NCI-H2081 (cell line): ENCODE data around the gene RAB7B.

ENCODE experiments used
- DNase-seq, 2 experiments: peaks; one replicate each; lab custom pipeline; 2025; lab: John Stamatoyannopoulos, UW

RAB7B gene

DNA sequence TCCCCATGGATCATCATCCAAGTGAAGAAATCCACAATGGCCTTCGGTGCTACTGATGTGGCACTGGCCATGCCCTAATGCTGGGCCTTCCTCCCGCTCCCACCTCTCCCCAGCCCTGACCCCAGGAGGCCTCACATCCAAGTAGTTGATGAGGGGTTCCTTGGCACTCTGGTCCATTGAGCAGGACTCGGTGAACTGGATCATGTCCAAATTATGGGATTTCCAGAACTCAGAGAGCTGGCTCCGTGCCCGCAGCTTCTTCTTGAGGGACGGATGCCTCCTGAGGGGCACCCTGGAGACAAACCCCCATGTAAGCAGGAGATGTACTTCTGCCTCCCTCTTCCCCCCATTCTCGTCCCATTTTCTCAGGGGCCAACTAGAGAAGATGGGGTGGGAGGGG, 19.6 kb upstream of the RAB7B start:
- no peak for DNase-seq

DNA sequence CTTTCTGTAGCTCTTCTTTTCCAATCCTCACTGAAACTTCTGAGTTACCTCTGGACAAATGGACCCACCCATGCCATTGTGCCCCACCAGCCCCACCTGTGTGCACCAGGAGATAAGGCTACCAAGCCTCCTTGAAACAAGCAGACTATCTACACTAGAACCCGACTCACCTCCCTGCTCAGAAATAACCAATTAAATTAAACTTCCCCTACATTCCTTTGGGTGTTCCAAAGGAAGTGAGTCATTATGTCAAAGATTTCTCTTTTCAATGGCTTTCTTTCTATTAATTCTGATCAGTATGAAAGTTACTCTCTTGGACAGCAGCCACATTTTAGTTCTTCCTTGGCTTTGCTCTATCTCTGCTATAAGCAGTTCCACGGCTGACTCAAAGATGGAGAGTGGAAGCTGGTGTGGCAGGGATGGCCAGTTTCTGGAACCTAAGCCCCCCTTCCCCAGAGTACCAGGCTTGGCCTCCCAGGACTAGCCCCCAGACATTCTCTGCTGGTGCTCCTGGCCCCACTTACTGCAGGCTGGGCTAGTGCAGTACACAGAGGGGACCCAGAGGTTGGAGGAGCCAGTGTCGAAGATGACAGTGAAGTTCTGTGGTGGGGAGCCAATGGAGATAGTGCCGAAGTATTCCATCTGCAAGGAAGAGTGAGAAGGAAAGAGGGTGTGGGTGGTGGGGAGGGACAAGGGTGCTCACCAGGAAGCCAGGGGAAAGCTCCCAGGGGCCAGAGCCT, 18.6 kb upstream of the RAB7B start:
- no peak for DNase-seq

DNA sequence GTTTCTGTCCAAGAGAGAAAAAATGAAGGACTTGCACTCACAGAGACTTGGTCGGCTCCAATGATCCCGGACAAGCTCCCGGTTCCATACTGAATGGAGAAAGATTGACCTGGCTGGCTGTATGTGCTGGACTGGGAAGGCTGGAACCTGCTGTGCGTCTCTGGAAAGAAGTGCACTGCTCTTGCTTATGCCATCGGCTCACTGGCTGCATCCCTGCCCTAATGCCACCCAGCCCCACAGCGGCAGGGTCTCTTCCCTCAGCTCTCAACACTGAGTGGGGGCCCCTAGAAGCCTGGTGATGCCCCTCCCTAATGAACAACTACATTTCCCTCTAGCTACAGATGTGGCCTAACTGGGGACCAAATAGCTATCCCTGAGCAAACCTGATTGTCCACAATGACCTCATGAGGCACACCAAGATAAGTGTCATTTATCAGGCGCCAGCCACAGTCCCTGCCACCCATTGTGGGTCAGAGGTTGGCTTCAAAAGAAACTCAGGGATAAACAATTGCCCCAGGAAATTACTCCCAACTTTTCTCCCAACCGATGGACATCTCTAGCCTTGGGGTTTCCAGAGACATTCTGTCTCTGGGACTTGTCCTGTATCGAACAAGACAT, 17.9 kb upstream of the RAB7B start:
- DNase-seq, result no peak

DNA sequence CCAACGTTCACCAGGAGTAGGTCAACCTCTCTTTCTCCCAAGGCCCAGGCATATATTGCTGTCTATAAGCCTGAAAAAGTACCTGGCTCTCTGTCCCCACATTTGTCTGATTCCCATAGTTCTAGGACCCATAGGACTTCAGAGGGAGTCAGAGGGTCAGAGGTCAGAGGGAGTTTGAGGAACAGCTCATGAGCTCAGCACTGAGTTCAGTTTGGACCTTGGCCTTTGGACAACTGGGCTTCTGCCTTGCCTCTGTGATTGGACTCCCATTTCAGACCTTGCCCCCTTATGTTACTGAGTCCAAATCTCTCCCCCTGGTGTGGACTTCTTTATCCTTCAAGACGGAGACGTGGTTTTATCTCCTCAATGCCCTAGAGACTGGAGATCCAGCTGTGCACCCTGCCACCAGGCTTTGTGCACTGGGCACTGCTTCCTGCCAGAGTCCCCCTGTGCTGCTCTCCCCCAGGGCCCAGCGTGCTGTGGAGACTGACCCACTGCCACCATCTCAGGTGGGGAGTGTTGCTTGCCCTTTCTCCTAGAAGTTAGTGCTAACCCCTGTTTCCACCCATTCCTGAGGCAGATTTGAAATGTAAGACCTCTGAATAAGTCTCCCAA, 17.3 kb upstream of the RAB7B start:
- no peak for DNase-seq

DNA sequence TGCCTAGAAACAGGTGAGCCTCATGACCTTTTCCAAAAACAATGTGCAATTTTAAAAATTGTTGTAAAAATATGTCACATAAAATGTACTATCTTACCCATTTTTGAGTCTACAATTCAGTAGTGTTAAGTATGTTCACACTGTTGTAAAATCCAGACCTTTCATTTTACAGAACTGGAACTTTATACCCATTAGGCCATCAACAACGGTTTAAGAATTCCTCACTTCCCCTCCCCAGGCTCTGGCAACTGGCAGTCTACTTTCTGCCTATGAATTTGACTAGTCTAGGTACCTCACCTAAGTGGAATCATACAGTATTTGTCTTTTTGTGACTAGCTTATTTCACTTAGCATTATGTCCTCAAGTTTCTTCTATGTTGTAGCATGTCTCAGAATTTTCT, 11.9 kb upstream of the RAB7B start:
- DNase-seq, result no peak

DNA sequence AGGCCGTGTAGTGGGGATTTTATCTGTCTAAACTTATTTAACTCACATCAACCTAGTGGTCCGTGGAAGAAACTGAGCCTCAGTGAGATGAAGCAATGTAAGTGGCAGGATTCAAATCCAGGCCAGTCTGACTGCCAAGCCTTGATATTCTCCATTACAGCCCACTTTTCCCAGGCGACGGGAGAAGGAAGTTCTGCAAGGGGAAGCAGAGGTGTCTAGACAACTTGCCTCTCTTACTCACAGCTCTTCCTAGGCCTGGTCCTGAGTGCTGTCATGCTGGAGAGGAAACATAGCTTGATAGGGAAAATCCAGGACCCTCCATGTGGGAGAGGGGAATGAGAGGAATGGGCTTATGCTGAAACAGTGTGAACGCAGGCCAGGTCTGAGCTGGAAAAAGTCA, 11.4 kb upstream of the RAB7B start:
- no peak for DNase-seq

DNA sequence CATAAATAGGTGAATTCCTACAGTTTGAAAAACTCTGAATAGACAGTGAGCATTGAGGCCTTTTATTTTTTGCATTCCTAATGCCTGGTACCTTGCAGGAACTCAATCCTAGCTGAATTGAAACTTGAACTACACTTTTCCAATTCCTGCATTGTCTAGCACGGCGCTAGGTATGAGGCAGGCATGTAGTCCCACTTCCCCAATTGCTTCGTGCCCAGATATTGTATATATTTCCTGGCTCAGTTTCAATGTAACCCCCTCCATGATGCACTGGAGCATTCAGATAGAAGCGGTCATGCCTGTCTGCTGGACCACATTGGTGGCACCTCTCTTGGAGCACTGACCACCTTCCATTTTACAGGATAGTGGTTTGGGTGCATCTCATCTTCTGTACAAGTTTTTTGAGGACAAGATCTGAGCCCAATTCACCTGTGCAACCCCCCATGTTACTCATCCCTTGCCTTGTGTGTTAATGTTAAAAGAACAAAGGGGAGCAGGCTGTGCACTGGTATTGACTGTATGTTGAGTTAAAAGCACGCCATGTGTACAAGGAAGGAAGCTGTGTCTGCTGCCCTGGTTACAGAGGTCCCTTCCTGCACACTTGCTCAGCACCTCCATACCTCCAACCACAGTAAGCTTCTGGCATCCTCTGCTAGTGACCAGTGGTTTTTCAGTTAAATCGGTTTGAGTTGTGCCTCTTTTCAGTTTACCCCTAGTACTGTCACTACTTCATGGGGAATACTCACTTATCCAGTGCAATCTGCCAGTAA, 10.0 kb upstream of the RAB7B start:
- DNase-seq, result no peak

DNA sequence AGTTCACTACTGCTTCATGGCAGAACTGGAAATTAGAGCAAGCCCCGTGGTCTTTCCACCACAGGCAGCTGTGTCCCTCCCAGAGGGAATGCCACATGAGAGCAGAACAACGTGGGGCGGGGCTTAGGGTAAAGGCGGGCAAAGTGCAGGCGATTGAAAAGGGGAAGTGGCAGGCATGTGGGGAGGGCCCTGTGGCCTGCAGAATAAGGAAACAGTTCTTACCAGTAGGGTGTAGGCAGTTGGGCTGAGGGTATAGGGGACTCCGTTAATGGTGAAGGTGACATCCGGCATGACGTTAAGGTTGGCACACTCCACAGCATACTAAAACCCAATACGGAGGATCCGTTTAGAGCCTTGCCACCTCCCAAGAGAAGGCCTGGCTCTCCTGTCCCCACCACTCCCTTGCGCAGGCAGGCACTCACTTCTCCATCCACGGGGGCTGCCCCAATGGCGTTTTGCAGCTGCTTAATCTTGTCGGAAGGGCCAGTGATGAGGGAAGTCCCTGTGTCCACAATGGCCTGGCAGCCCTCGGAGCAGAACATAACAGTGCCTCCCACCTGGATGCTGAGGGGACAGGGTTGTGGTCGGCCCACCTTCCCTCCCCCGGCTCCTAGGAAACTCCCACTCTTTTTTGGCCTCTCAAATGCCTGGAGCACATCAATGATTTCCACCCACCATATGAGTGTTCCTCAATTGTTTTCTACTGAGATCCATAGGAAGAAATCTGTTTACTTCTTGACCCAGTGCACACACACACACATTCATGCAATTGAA, 9.1 kb upstream of the RAB7B start:
- DNase-seq, result no peak

DNA sequence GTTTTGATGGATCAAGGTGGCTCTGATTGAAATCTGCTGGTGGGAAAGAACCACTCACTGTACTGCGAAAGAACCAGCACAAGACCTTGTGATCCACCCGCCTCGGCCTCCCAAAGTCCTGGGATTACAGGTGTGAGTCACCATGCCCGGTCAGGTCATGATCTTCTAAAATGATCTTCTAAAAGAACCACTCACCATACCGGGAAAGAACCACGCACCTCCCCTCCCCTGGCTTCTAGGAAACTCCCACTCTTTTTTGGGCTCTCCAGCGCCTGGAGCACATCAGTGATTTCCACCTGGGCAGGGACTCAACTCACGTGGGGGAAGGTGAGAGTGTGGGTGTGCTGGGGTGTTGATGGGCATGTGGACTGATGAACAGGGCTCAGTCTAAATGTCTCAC, 7.9 kb upstream of the RAB7B start:
- no peak for DNase-seq

DNA sequence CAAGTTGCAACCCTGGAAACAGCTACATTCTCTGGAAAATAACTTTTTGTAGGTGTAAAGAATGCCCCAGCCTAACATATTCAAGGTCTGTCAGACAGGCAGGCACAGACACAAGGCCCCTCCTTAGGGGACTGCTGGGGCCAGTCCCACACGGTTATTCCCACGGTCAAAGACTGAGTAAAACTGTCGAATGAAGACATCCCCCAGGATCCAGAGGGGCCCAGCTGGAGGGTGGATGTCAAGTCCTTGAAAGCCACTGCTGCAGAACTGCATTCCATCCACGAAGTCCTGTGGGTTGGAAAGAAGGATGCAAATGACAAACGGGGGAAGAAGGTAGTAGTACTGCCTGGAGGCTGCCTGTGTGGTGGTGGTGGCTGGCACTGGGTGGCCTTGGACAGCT, 6.9 kb upstream of the RAB7B start:
- DNase-seq, result no peak

DNA sequence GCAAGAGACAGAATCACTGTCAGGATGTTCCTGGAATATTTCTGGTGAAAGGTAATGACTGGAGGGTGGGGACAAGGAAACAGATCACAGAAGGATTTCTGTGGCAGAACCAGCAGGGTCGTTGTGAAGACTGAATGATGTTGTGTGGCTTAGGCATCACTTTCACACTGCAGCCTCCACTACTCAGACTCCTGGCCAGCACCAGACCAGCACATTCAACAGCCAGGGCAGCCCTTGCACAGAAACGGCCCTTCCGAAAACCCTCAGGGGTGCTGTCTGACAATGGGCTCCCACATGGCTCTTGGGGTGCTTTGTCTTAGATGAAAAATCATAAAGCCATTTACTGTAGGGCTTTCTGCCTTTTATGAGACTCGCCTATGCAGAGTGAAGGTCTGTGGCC, 3.8 kb upstream of the RAB7B start:
- DNase-seq, result no peak

DNA sequence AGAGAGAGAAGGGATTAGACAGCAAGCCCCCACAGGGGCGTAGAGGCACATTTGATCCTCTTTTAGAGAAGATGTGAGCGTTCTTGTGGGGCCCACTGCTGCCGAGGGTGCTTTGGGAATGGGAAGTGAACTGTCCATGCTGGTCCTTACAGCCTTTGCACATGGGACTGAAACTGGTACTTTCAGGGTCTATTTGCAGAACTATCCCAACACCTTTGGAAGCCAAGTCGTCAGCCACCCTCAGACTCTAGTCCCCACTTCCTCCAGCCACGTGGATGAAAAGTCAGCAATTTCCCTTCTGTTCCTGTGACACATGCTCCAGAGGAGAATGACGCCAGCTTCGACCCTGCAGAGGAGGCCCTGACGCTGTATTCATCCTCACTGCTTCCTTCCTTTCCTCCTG, 2.6 kb upstream of the RAB7B start:
- no peak for DNase-seq

DNA sequence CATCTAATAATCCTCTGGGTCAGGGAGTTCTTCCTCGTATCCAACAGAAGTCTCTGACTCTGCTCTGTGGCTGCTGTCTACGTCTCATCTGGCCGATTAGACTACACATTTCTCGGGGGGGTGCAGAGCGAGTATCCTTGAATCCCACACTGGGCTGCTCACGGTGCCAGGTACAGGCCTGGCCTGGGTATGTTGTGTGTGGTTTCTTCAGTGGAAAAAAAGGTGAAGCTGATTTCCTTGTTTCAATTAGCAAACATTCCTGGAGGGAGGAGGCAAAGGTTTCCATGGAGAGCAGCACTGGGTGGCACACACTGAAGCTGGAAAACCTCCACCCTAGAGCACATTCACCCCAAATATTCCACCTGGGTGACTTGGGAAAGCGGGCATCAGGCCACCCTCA, 2.0 kb upstream of the RAB7B start:
- DNase-seq, result no peak

DNA sequence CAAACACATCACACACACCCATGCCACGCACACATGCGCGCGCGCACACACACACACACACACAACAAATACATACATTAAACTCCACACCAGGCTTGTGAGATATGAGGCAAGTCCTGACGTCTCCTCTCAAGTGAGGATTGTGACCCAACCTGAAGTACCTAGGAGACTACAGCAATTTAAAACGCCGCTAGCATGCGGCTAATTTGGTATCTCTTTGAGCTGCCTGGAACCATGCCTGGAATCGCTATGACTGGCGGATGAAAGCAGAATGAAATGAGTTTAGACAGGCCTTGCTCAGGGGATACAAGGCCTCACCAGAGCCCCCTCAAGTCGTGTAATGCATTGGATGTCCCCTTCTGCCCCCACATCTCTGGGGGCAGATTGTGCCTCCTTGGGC, 1.6 kb upstream of the RAB7B start:
- DNase-seq, result peak in 1 of 2 experiments; percentile 18

DNA sequence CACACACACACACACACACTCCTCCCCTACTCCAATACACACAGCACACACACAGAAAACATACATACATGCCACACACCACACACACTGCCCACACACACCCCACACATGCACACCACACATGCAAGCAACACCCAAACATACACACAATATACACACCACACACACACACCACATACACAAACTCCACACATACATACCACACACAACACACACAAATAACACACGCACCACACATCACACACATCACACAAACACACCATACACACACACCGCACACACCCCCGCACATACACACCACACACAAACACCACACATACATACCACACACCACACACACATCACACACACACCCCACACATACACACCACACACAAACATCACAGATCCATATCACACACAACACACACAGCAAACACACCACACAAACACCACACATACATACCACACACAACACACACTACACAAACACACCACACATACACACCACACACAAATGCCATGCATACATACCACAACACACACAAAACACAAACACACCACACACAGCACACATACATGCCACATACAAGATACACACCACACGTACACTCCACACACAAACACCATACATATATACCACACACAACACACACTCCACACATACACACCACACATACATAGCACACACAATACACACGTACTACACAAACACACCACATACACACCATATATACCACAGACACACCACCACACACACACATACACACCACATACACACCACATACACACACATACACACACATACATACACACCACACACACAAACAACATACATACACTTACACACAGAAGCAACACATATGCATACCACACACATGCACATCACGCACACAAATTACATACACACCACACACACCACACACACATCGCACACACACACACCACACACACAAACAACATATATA, 932 bp upstream of the RAB7B start:
- no peak for DNase-seq

DNA sequence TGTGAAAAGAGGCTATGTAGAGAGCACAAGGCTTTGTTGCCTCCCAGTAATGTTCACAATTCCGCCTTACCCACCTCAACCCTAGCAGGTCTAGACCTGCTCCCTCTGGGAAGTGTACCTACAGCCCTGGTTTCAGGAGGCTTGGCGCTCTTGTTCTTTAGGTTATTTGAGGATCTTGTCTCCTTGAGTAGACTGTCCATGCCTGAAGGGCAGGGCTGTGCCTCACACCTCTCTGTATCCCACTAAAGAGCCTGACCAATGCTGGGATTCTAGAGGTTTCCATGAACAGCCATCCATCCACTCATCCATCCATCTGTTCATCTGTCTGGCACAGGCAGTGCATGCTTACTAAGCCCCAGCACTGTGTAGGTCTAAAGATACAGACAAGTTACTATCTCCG, 1.0 kb downstream of the RAB7B start:
- DNase-seq, result no peak

DNA sequence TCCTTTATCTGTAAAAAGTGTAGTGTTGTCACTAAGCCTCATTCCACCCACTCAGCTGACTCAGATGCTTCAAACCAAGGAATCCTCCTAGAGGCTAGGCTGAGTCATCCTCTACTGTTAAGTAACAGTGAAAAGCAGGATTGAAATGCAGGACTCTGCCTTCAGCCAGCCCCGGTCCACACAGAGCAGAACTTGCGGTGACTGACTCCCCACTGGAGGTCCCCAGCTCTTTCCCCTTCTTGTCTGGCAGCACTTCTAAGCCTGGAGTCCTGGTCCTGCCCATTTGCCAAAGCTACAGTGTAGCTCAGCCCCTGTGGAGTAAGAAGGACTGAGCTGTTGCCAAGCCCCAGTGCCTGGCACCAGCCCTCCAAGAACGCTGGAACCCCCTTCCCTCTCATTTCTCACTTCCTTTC, 1.7 kb downstream of the RAB7B start:
- DNase-seq, result no peak

DNA sequence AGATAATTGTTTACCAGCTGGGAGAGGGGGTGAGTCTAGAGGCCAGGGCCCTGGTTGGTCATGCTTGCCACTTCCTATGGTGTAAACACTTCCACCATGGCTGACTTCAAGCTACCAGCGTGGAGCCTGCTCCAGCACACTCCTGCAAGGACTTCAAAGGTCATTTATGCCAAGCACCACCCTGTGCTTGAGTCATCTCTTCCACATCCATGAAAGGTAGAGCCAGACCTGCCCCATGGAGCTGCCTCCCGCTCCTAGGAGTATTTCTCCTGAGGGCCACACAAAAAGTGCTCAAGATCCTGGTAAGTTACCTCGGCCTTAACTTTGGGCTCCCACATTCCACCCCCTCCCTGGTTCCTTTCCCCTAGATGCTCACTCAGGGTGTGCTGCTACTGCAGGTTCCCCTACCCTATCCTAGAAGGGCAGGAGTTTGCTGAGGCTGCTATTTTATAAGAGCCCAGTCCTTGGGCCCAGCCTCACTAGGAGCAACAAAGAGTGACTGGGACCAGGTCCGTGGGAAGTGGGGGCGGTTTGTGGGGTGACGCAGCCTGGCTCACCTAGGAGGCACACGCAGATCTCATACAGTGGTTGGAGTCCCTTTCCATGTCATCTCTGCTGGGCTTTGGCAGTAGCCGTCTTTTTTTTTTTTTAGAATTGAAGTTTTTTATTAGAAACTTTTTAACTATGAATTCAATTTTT, 2.4 kb downstream of the RAB7B start:
- no peak for DNase-seq

DNA sequence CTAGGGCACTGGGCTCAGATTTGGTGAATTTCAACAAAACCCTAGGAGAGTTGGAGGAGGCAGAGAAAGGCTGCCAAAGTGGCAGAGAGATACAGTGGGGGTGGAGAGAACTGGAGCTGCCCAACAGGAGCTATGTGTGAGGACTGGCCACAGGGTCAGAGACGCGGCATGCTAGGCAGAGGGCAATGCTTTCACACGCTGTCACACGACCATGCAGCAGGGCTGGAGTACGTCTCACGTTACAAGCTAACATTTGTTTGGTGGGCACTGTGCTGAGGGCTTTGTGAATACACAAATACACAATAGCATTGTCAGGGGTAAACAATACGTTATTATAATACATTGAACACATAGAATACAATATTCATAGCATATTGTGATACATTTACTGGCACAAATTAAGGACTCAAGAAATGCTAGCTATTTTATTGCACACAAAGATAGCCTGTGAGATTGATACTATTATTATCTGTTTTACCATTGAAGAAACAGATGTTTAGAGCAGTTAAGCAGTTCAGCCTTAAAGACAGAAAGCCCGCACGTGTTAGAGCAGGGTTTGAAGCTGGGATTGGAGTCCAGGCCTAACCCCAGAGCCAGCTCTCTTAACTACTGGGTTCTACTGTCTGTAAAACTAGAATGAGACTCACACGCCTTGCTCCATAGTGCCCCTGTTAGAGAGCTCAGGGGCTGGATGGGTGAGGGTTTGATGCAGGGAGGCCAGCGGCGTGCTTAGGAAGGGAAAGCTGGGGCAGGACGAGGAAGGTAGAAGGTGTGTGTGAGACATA, 4.5 kb downstream of the RAB7B start:
- no peak for DNase-seq
